SK-N-MC (cell line): ENCODE data around the gene ASRGL1.
"Not testable (repeated sequence)": the region's sequence is repeated elsewhere in the genome, so short reads cannot be mapped to it uniquely, and the experiment has no call there.

ENCODE experiments used
- DNase-seq: peaks from one replicate; pipeline ENCODE4 v3.0.0-alpha.2; 2011; ENCODE audit warnings: low read depth, low spot score
- H3K27ac ChIP-seq: fragments of 200-600 bp; sonication (generic); 2 replicates; pipeline ENCODE4 v1.5.1; 2016; ENCODE audit warnings: mixed run types
- H3K36me3 ChIP-seq: fragments of 200-600 bp; sonication (generic); 2 replicates; pipeline ENCODE4 v1.6.1; 2017; ENCODE audit warnings: antibody characterized with exemption, low read length, mixed read lengths; ENCODE audit not compliant: insufficient read depth
- H3K4me3 ChIP-seq: fragments of 200-600 bp; sonication (generic); 2 replicates; pipeline ENCODE4 v1.5.1; 2016
- H3K9ac ChIP-seq: fragments of 200-600 bp; sonication (generic); 2 replicates; pipeline ENCODE4 v1.8.0; 2017; ENCODE audit warnings: mixed run types, mixed read lengths; ENCODE audit not compliant: insufficient read length
- H3K9me3 ChIP-seq: fragments of 200-600 bp; sonication (generic); 2 replicates; pipeline ENCODE4 v1.6.1; 2017; ENCODE audit warnings: low read depth, mild to moderate bottlenecking, antibody characterized with exemption, low read length, moderate library complexity, mixed read lengths
- EZH2 ChIP-seq: fragments of 200-600 bp; sonication (generic); IDR thresholded peaks from one replicate; pipeline ENCODE4 v1.6.1; 2017; ENCODE audit warnings: antibody characterized with exemption
- FOXP2 ChIP-seq: optimal IDR thresholded peaks from 2 replicates; pipeline ENCODE3; 2011; ENCODE audit warnings: mild to moderate bottlenecking, moderate library complexity; ENCODE audit not compliant: insufficient read depth; ENCODE audit errors: extremely low read length, control extremely low read depth
- POLR2AphosphoS5 ChIP-seq: IDR thresholded peaks from 2 replicates; pipeline ENCODE4 v1.6.1; 2012; ENCODE audit warnings: mild to moderate bottlenecking, low read depth, low read length, borderline replicate concordance

Gene ASRGL1

DNA sequence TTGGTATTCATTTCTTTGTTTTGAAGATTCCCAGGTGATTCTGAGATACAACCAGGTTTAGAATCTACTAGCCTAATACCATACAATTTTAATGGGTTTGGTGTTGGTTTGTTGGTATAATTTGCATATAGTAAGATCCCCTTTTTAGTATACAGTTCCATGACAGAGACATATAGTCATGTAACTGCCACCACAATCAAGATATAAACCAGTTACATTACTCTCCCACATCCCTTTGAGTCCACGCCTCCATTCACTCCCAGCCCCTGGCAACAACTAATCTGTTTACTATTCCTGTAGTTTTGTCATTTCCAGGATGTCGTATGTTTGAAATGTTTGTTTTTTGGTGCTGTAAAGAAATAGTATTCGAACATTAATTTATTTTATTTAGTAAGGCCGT, 4.3 kb downstream of the ASRGL1 start:
- H3K27ac ChIP-seq = no peak overlapping the region
- TF ChIP-seq EZH2 = no peak
- no peak for TF ChIP-seq FOXP2
- TF ChIP-seq POLR2AphosphoS5 = no peak
- H3K36me3 ChIP-seq = peaks cover 6% of the 10 kb centered on the region
- H3K9me3 ChIP-seq = no peaks in the 10 kb centered on the region
- no peak overlapping the region for H3K4me3 ChIP-seq
- DNase-seq = no peak
- no peak overlapping the region for H3K9ac ChIP-seq

DNA sequence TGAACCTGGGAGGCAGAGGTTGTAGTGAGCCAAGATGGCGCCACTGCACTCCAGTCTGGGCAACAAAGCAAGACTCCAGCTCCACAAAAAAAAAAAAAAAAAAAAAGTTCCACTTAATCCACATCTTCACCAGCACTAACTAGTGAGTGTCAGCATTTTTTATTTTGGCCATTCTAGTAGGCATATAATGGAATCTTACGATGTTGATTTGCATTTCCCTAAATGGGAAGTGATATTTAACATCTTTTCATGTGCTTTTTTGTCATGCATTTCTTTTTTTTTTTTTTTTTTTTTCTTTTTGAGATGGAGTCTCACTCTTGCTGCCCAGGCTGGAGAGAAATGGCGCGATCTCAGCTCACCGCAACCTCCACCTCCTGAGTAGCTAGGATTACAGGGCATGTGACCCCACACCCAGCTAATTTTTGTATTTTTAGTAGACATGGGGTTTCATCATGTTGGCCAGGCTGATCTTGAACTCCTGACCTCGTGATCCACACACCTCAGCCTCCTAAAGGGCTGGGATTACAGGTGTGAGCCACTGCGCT, 6.5 kb downstream of the ASRGL1 start:
- H3K4me3 ChIP-seq, H3K36me3 ChIP-seq, H3K27ac ChIP-seq, DNase-seq, H3K9me3 ChIP-seq, H3K9ac ChIP-seq: not testable (repeated sequence)

DNA sequence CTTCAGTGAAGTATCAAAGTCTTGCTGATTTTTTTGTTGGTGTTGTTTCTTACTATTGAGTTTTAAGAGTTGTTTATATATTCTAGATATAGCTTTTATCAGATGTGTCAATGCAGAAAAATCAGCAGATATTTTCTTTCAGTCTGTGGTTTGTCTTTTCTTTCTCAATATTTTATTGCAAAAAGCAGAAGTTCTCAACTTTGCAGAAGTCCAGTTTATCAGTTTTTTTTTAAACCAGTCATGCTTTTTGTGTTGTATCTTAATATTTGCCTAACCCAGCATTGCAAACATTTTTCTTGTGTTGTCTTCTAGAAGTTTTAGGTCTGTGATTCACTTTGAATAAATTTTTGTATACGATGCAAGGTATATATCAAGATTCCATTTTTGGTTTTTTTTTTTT, 7.0 kb downstream of the ASRGL1 start:
- no peak overlapping the region for H3K27ac ChIP-seq
- H3K9ac ChIP-seq = no peak overlapping the region
- no peaks in the 10 kb centered on the region for H3K9me3 ChIP-seq
- TF ChIP-seq POLR2AphosphoS5 = no peak
- TF ChIP-seq FOXP2 = no peak
- no peak for TF ChIP-seq EZH2
- H3K4me3 ChIP-seq = no peak overlapping the region
- H3K36me3 ChIP-seq = peaks cover 6% of the 10 kb centered on the region
- DNase-seq = no peak

DNA sequence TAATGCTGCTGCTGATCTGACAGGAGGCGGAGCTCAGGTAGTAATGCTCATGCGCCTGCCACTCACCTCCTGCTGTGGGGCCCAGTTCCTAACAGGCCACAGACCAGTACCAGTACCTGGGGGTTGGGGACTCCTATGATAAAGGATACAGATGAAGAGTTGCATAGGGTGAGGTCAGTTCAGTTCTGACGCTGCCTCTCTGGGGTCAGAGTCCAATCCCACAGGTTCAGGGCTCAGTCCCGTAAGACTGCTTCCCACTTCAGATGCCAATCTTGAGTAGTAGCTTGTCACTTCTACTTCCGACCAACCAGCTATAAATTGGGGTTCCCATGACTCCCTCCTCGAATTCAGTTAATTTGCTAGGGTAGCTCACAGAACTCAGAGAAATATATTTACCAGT, 8.6 kb downstream of the ASRGL1 start:
- Histone ChIP-seq H3K9me3 (no peaks in the 10 kb centered on the region), H3K27ac (no peak overlapping the region), H3K9ac (no peak overlapping the region), H3K36me3 (peaks cover 6% of the 10 kb centered on the region), H3K4me3 (no peak overlapping the region)
- no peak for DNase-seq
- TF ChIP-seq POLR2AphosphoS5 = no peak

DNA sequence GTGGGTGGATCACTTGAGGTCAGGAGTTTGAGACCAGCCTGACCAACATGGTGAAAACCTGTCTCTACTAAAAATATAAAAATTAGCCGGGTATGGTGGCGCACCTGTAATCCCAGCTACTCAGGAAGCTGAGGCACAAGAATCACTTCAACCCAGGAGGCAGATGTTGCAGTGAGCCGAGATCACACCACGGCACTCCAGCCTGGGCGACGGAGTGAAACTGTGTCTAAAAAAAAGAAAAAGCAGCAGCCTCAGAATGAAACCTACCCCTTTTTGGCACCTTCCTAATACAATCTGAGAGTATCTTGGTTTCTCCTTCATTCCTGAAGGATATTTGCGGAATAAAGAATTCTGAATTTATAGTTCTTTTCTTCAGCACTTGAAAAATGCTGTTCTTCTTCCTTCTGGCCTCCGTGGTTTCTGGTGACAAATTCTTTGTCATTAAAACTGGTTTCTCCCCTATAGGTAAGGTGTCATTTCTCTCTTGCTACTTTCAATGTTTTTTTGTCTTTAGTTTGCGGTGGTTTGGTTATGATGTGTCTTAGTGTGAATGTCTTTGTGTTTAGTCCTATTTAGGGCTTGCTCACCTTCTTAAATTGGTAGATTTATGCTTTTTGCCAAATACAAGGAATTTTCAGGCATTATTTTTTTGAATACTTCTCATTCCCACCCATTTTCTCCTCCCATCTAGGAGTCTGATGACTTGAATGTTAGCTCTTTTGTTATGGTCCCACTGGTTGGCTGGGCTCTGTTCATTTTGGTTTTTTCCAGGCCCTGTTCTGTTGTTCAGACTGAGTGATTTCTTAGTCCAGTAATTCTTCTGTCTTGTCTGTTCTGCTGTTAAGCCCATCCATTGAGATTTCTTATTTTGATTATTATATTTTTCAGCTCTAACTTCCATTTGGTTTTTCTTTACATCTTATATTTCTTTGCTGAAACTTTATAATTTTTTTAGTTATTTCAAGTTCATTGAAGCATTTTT, 15.4 kb downstream of the ASRGL1 start:
- Histone ChIP-seq H3K4me3 (no peak overlapping the region), H3K36me3 (peaks cover 3% of the 10 kb centered on the region; the same call in 1 of the 2 replicates), H3K27ac (no peak overlapping the region), H3K9ac (no peak overlapping the region), H3K9me3 (no peaks in the 10 kb centered on the region)
- TF ChIP-seq FOXP2 (no peak), POLR2AphosphoS5 (no peak), EZH2 (no peak)
- no peak for DNase-seq

DNA sequence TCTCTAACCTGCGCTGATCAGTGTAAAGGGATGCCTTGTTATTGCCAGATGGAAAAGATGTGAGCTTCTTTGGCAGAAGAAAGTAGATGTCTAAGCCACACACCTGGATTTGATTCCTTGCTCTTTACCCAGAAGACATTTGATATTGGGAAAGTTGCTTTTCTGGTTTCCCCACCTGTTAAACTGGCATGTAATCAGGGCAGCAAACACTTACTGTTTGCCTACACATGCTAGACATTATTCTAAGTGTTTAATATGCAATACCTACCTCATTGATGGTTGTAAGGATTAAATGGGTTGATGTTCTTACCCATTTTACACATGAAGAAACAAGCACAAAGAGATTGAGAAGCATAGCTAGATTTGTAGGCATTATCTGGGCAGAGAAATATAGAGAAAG, 16.6 kb downstream of the ASRGL1 start:
- H3K4me3 ChIP-seq = no peak overlapping the region
- TF ChIP-seq FOXP2 (no peak), EZH2 (no peak), POLR2AphosphoS5 (no peak)
- peaks cover 13% of the 10 kb centered on the region; the same call in 1 of the 2 replicates for H3K36me3 ChIP-seq
- no peak for DNase-seq
- no peak overlapping the region for H3K27ac ChIP-seq
- H3K9ac ChIP-seq = no peak overlapping the region
- no peaks in the 10 kb centered on the region for H3K9me3 ChIP-seq

DNA sequence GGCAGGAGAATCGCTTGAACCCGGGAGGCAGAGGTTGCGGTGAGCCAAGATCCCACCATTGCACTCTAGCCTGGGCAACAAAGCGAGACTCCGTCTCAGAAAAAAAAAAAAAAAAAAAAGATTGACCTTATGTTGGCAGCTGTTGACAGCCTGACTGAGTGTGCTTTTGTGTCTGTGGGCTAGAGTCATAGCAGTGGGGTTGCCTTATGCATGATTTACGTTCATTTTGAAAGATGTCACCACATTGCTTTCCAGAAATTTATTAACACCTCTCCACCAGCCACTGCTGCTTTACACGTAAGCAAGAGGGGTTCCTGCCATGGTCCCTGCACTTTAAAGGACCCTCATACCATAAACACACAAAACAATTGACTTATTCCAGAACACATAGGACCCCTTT, 21.0 kb downstream of the ASRGL1 start:
- Histone ChIP-seq H3K9me3 (no peaks in the 10 kb centered on the region), H3K4me3 (no peak overlapping the region), H3K36me3 (peaks cover 14% of the 10 kb centered on the region; the same call in 1 of the 2 replicates), H3K9ac (no peak overlapping the region), H3K27ac (no peak overlapping the region)
- TF ChIP-seq FOXP2 (no peak), POLR2AphosphoS5 (no peak), EZH2 (no peak)
- DNase-seq = no peak

DNA sequence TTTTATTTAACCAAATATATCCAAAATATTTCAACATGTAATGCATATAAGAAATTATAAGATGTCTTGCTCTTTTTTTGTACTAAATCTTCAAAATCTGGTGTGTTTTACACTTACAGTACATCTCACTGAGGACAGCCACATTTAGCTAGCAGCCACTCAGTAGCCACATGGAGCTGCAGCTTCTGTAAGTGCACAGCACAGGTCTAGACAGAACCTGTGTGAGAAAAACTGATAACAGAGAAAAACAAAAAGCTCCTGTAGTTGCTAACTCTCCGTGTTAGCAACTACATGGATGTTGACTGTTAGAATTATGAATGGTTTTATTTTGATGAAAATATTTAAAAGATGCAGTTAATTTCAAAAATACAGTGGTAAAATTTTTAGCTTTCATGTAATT, 22.2 kb downstream of the ASRGL1 start:
- no peak overlapping the region for H3K4me3 ChIP-seq
- DNase-seq = no peak
- H3K36me3 ChIP-seq = peaks cover 14% of the 10 kb centered on the region; the same call in 1 of the 2 replicates
- no peak overlapping the region for H3K9ac ChIP-seq
- H3K9me3 ChIP-seq = no peaks in the 10 kb centered on the region
- TF ChIP-seq POLR2AphosphoS5 (no peak), EZH2 (no peak), FOXP2 (no peak)
- H3K27ac ChIP-seq = no peak overlapping the region
